Fibroblast of pulmonary artery (primary cell): ENCODE measurements around the gene PPP1R14D.

ENCODE experiments used
- DNase-seq: peaks from one replicate; pipeline ENCODE4 v3.0.0-alpha.2; 2010; ENCODE audit warnings: low read depth
- H3K4me3 ChIP-seq: replicated peaks from 2 replicates; pipeline ENCODE4 v1.5.1; 2011; ENCODE audit warnings: low read depth, mild to moderate bottlenecking, control low read depth, low read length, moderate library complexity
- CTCF ChIP-seq: IDR thresholded peaks from 2 replicates; pipeline ENCODE4 v1.5.1; 2011; ENCODE audit warnings: mild to moderate bottlenecking, control low read depth, low read length, inconsistent platforms; ENCODE audit errors: missing control alignments

PPP1R14D gene

GRCh38 chr15:40831861-40832260 lies 3.4 kb upstream of the PPP1R14D start:
- no peak for TF ChIP-seq CTCF
- H3K4me3 ChIP-seq: no peak overlapping the region
- no peak for DNase-seq

- no peak overlapping the region for H3K4me3 ChIP-seq
- no peak for DNase-seq
- no peak for TF ChIP-seq CTCF
Measured at GRCh38 chr15:40830884-40831283, 2.4 kb upstream of the PPP1R14D start.

GRCh38 chr15:40829115-40829514 lies 607 bp upstream of the PPP1R14D start:
- no peak for TF ChIP-seq CTCF
- H3K4me3 ChIP-seq: no peak overlapping the region
- no peak for DNase-seq

- H3K4me3 ChIP-seq: no peak overlapping the region
- TF ChIP-seq CTCF: no peak
- no peak for DNase-seq
Measured at GRCh38 chr15:40826423-40827075, 2.0 kb downstream of the PPP1R14D start.

- no peak for DNase-seq
- TF ChIP-seq CTCF: no peak
- no peak overlapping the region for H3K4me3 ChIP-seq
Measured at GRCh38 chr15:40825661-40826422, 2.7 kb downstream of the PPP1R14D start.

GRCh38 chr15:40823572-40824343 lies 4.8 kb downstream of the PPP1R14D start:
- no peak for DNase-seq
- H3K4me3 ChIP-seq: no peak overlapping the region
- TF ChIP-seq CTCF: no peak
